Measurements from ENCODE around the gene NUP35. TPM values are rescaled to one million over a fixed set of nuclear protein-coding genes. Genes with fewer than 3 reads are reported as not detected.

The NUP35 gene
- total and polyA plus RNA-seq, 2 experiments from 2014 or later: 57.4 to 65.3 TPM

- Histone ChIP-seq H3F3A (replicated peaks; ENCODE audit: low read depth) (no peaks in the 10 kb centered on the region), H3K79me2 (replicated peaks; ENCODE audit: insufficient read depth) (peaks cover 44% of the 10 kb centered on the region), H3K4me1 (ENCODE audit: insufficient read depth) (peaks cover 4% of the 10 kb centered on the region; the same call in 1 of the 2 replicates), H3K27me3 (ENCODE audit: insufficient read depth) (no peaks in the 10 kb centered on the region), H3K4me3 (no peak overlapping the region), H4K20me1 (replicated peaks; ENCODE audit: insufficient read depth) (peaks cover 12% of the 10 kb centered on the region; the same call in 1 of the 2 replicates), H3K36me3 (ENCODE audit: insufficient read depth) (peaks cover 20% of the 10 kb centered on the region; the same call in 1 of the 2 replicates), H2AFZ (no peak overlapping the region), H3K27ac (ENCODE audit: low read depth) (no peak overlapping the region), H3K9me2 (ENCODE audit: insufficient read depth) (no peaks in the 10 kb centered on the region), H3K4me2 (no peak overlapping the region)
- no peaks in the 10 kb centered on the region for H3K27me3 Mint-ChIP-seq (ENCODE audit: insufficient read depth, low read depth, poor library complexity)
- H3K36me3 Mint-ChIP-seq (ENCODE audit: low read depth): peaks cover 37% of the 10 kb centered on the region
- no peak overlapping the region; the same call in 1 of the 2 replicates for H3K27ac Mint-ChIP-seq
- ATAC-seq (no peak), DNase-seq (ENCODE audit: low spot score) (no peak)
- peaks cover 6% of the 10 kb centered on the region for H3K4me1 Mint-ChIP-seq
- H3K9me3 Mint-ChIP-seq: peaks cover 14% of the 10 kb centered on the region
- H3K4me3 Mint-ChIP-seq: no peak overlapping the region
- TF ChIP-seq ZNF331 (CRISPR knock-in tag; IDR thresholded peaks at IDR 0.05; ENCODE audit: low read depth): no peak
These were observed 62.5 kb downstream of the NUP35 start for GRCh38 chr2:183186766-183187165.

DNA sequence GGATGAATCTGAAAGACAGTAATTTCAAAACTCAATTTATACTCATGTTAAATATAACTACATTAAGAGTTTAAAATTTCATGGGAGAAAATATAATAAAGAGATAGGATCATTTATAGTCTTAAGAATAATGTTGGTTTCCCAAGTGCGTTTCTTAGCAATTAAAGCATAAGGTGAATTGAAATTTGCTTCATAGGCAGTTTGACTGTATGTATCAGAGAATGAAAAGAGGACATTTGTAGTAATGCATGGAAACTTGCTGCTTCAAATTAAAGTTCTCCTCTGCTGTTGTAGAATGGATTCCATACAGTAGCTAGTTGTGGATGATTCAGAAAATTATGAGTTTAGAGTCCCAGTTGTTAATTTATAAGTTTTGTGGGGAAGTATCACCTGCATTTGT, 68.1 kb downstream of the NUP35 start:
- Histone ChIP-seq H2AFZ (no peak overlapping the region), H3K4me2 (no peak overlapping the region), H3K4me3 (no peak overlapping the region), H3K4me1 (ENCODE audit: insufficient read depth) (no peaks in the 10 kb centered on the region), H3K36me3 (ENCODE audit: insufficient read depth) (0 out of 2 replicates have a peak, but pooled peaks cover 4% of the 10 kb centered on the region), H3F3A (replicated peaks; ENCODE audit: low read depth) (no peaks in the 10 kb centered on the region), H3K9me2 (ENCODE audit: insufficient read depth) (no peaks in the 10 kb centered on the region), H3K27me3 (ENCODE audit: insufficient read depth) (no peaks in the 10 kb centered on the region), H4K20me1 (replicated peaks; ENCODE audit: insufficient read depth) (0 out of 2 replicates have a peak, but pooled peaks cover 4% of the 10 kb centered on the region), H3K79me2 (replicated peaks; ENCODE audit: insufficient read depth) (no peaks in the 10 kb centered on the region), H3K27ac (ENCODE audit: low read depth) (no peak overlapping the region)
- no peak for TF ChIP-seq POLR2AphosphoS5 (IDR thresholded peaks at IDR 0.05; ENCODE audit: low read depth)
- TF ChIP-seq JUNB (IDR thresholded peaks at IDR 0.05; ENCODE audit: unreplicated experiment): no peak
- TF ChIP-seq EZH2 (IDR thresholded peaks at IDR 0.05; ENCODE audit: low read depth, unreplicated experiment): no peak
- no peak for TF ChIP-seq NANOG (IDR thresholded peaks at IDR 0.05; ENCODE audit: borderline replicate concordance)
- TF ChIP-seq REST (IDR thresholded peaks at IDR 0.05; ENCODE audit: unreplicated experiment): no peak
- no peak overlapping the region for H3K4me3 Mint-ChIP-seq
- DNase-seq (ENCODE audit: low spot score): no peak
- H3K9me3 Mint-ChIP-seq: no peaks in the 10 kb centered on the region
- peaks cover 2% of the 10 kb centered on the region for H3K27me3 Mint-ChIP-seq (ENCODE audit: insufficient read depth, low read depth, poor library complexity)
- H3K4me1 Mint-ChIP-seq: no peaks in the 10 kb centered on the region
- no peak overlapping the region for H3K27ac Mint-ChIP-seq
- no peak for ATAC-seq
- peaks cover 2% of the 10 kb centered on the region; the same call in 2 of the 3 replicates for H3K36me3 Mint-ChIP-seq (ENCODE audit: low read depth)

DNA sequence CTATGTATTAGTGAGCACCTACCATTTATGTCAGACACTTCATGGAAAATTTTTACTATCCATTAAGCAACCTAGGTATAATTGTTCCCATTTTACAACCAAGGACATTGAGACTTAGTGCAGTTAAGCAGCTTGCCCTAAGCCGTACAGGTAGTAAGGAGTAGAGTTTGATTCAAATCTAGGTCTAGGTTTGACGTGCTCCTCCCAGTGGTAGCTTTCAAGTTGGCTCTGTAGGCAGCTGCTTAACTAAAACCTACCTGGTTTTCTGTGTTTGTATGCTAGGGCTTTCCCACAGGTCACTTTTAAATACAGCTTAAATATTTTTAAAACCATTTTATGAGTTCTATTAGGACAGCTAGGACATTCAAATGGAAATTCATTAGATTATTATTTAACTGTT, 69.7 kb downstream of the NUP35 start:
- Histone ChIP-seq H3K36me3 (ENCODE audit: insufficient read depth) (no peaks in the 10 kb centered on the region), H3K9me2 (ENCODE audit: insufficient read depth) (no peaks in the 10 kb centered on the region), H3K4me1 (ENCODE audit: insufficient read depth) (no peaks in the 10 kb centered on the region), H3K27ac (ENCODE audit: low read depth) (no peak overlapping the region), H3K4me3 (no peak overlapping the region), H3F3A (replicated peaks; ENCODE audit: low read depth) (no peaks in the 10 kb centered on the region), H2AFZ (no peak overlapping the region), H3K27me3 (ENCODE audit: insufficient read depth) (no peaks in the 10 kb centered on the region), H3K4me2 (no peak overlapping the region), H4K20me1 (replicated peaks; ENCODE audit: insufficient read depth) (0 out of 2 replicates have a peak, but pooled peaks cover 4% of the 10 kb centered on the region), H3K79me2 (replicated peaks; ENCODE audit: insufficient read depth) (no peaks in the 10 kb centered on the region)
- Mint-ChIP-seq H3K36me3 (ENCODE audit: low read depth) (peaks cover 2% of the 10 kb centered on the region; the same call in 1 of the 3 replicates), H3K4me3 (no peak overlapping the region), H3K4me1 (no peaks in the 10 kb centered on the region), H3K27me3 (ENCODE audit: insufficient read depth, low read depth, poor library complexity) (peaks cover 2% of the 10 kb centered on the region), H3K27ac (no peak overlapping the region), H3K9me3 (no peaks in the 10 kb centered on the region)
- ATAC-seq: no peak
- DNase-seq (ENCODE audit: low spot score): no peak
- TF ChIP-seq JUNB (IDR thresholded peaks at IDR 0.05; ENCODE audit: unreplicated experiment) (no peak), REST (IDR thresholded peaks at IDR 0.05; ENCODE audit: unreplicated experiment) (no peak), NANOG (IDR thresholded peaks at IDR 0.05; ENCODE audit: borderline replicate concordance) (no peak), ETS1 (IDR thresholded peaks at IDR 0.05) (no peak), ZNF114 (CRISPR knock-in tag; IDR thresholded peaks at IDR 0.05) (no peak), STAT1 (IDR thresholded peaks at IDR 0.05; ENCODE audit: unreplicated experiment) (no peak)

Measured in GM23338 (cell line).